ENCODE data around the gene ABCA1. TPM values are rescaled to one million over a fixed set of nuclear protein-coding genes. Genes with fewer than 3 reads are reported as not detected.
"Not testable (repeated sequence)": the region's sequence is repeated elsewhere in the genome, so short reads cannot be mapped to it uniquely, and the experiment has no call there.

ABCA1 gene
- total RNA-seq, 1 experiment from 2014 or later, result 2.3 TPM

- Histone ChIP-seq H3K9me2 (replicated peaks; ENCODE audit: low read length) (no peaks in the 10 kb centered on the region), H3K4me1 (ENCODE audit: insufficient read depth, low read length) (no peaks in the 10 kb centered on the region), H3K79me2 (ENCODE audit: low read length) (no peaks in the 10 kb centered on the region), H4K20me1 (ENCODE audit: low read length) (no peaks in the 10 kb centered on the region), H3K36me3 (ENCODE audit: low read depth, low read length) (no peaks in the 10 kb centered on the region), H3K27ac (ENCODE audit: low read length) (no peak overlapping the region), H3K4me2 (ENCODE audit: low read length) (no peak overlapping the region), H3K27me3 (ENCODE audit: low read length) (no peaks in the 10 kb centered on the region), H2AFZ (ENCODE audit: low read length) (no peak overlapping the region), H3F3A (ENCODE audit: low read length, unreplicated experiment) (no peaks in the 10 kb centered on the region), H3K9ac (ENCODE audit: low read length) (no peak overlapping the region), H3K4me3 (ENCODE audit: low read length) (no peak overlapping the region), H3K9me3 (ENCODE audit: low read length) (no peaks in the 10 kb centered on the region)
- no peak for DNase-seq
- no peak for ATAC-seq
- ChIA-PET POLR2A (ENCODE audit: unreplicated experiment) (no interaction called here), CTCF (no interaction called here)
- intact Hi-C loops (cut with micrococcal nuclease), result no loop called here
- no TSS peak for BruUV-seq (replicated peaks)
- TF ChIP-seq EZH2 (IDR thresholded peaks at IDR 0.05; ENCODE audit: low read length, unreplicated experiment) (no peak), EZH2phosphoT487 (IDR thresholded peaks at IDR 0.05; ENCODE audit: borderline replicate concordance, low read length) (no peak)
- TF ChIP-seq, protein P1, sequence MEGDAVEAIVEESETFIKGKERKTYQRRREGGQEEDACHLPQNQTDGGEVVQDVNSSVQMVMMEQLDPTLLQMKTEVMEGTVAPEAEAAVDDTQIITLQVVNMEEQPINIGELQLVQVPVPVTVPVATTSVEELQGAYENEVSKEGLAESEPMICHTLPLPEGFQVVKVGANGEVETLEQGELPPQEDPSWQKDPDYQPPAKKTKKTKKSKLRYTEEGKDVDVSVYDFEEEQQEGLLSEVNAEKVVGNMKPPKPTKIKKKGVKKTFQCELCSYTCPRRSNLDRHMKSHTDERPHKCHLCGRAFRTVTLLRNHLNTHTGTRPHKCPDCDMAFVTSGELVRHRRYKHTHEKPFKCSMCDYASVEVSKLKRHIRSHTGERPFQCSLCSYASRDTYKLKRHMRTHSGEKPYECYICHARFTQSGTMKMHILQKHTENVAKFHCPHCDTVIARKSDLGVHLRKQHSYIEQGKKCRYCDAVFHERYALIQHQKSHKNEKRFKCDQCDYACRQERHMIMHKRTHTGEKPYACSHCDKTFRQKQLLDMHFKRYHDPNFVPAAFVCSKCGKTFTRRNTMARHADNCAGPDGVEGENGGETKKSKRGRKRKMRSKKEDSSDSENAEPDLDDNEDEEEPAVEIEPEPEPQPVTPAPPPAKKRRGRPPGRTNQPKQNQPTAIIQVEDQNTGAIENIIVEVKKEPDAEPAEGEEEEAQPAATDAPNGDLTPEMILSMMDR (conservative IDR thresholded peaks at IDR 0.05; ENCODE audit: low read depth, low read length), result no peak
Observed at GRCh38 chr9:104934691-104935500, 6.9 kb upstream of the ABCA1 start.

GRCh38 chr9:104933091-104933490, 5.1 kb upstream of the ABCA1 start:
- H3K79me2 ChIP-seq (ENCODE audit: low read length); ATAC-seq; H2AFZ ChIP-seq (ENCODE audit: low read length); CTCF ChIA-PET; H3K9me3 ChIP-seq (ENCODE audit: low read length); H3K9ac ChIP-seq (ENCODE audit: low read length); H3K36me3 ChIP-seq (ENCODE audit: low read depth, low read length); H3K4me1 ChIP-seq (ENCODE audit: insufficient read depth, low read length); POLR2A ChIA-PET (ENCODE audit: unreplicated experiment); intact Hi-C loops (cut with micrococcal nuclease); H3K27me3 ChIP-seq (ENCODE audit: low read length); H3K9me2 ChIP-seq (replicated peaks; ENCODE audit: low read length); H4K20me1 ChIP-seq (ENCODE audit: low read length); H3K4me2 ChIP-seq (ENCODE audit: low read length); H3F3A ChIP-seq (ENCODE audit: low read length, unreplicated experiment); BruUV-seq (replicated peaks); H3K4me3 ChIP-seq (ENCODE audit: low read length); DNase-seq; H3K27ac ChIP-seq (ENCODE audit: low read length): not testable (repeated sequence)

GRCh38 chr9:104931256-104931655, 3.3 kb upstream of the ABCA1 start:
- Histone ChIP-seq H2AFZ (ENCODE audit: low read length) (no peak overlapping the region), H3K4me2 (ENCODE audit: low read length) (no peak overlapping the region), H3K9ac (ENCODE audit: low read length) (no peak overlapping the region), H3K79me2 (ENCODE audit: low read length) (no peaks in the 10 kb centered on the region), H3K27ac (ENCODE audit: low read length) (no peak overlapping the region), H3K9me2 (replicated peaks; ENCODE audit: low read length) (no peaks in the 10 kb centered on the region), H3K27me3 (ENCODE audit: low read length) (no peaks in the 10 kb centered on the region), H4K20me1 (ENCODE audit: low read length) (no peaks in the 10 kb centered on the region), H3F3A (ENCODE audit: low read length, unreplicated experiment) (no peaks in the 10 kb centered on the region), H3K36me3 (ENCODE audit: low read depth, low read length) (no peaks in the 10 kb centered on the region), H3K4me3 (ENCODE audit: low read length) (no peak overlapping the region), H3K4me1 (ENCODE audit: insufficient read depth, low read length) (no peaks in the 10 kb centered on the region), H3K9me3 (ENCODE audit: low read length) (no peaks in the 10 kb centered on the region)
- ChIA-PET POLR2A (ENCODE audit: unreplicated experiment) (no interaction called here), CTCF (no interaction called here)
- TF ChIP-seq EZH2 (IDR thresholded peaks at IDR 0.05; ENCODE audit: low read length, unreplicated experiment) (no peak), EZH2phosphoT487 (IDR thresholded peaks at IDR 0.05; ENCODE audit: borderline replicate concordance, low read length) (no peak)
- TF ChIP-seq, protein P1 (conservative IDR thresholded peaks at IDR 0.05; ENCODE audit: low read depth, low read length), result no peak
- ATAC-seq (no peak), DNase-seq (no peak)
- intact Hi-C loops (cut with micrococcal nuclease), result no loop called here
- BruUV-seq (replicated peaks), result no TSS peak

Data from PC-3 (cell line).